GM19328 (cell line): Measurements from ENCODE around the gene CMTM8.

Source experiments
- ATAC-seq: cut with Tn5 transposase; IDR thresholded peaks from one replicate; pipeline ENCODE4 v1.9.1; 2021; ENCODE audit warnings: mild to moderate bottlenecking, moderate library complexity; ENCODE audit not compliant: unreplicated experiment

CMTM8 gene

GRCh38 chr3:32305361-32305876 is 66.9 kb downstream of the CMTM8 start:
- ATAC-seq = no peak

DNA sequence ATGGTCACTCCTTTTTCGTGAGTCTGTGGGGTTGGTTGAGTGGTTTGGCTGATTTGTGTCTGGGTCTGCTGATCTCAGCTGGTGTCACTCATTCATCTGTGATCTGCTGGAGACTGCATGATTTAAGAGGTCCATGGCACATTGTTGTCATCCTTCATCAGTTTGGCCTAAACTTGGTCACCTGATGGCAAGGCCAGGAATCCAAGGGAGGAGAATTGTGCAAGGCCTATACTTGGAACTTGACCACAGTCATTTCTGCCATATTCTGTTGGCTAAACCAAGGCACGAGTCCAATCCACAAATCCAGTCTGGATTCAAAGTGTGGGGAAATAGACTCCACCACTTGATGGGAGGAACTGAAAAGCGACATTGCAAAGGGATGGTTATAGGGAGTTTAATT is 67.6 kb downstream of the CMTM8 start:
- no peak for ATAC-seq

- ATAC-seq = no peak
Measured at GRCh38 chr3:32307591-32307990, 69.1 kb downstream of the CMTM8 start.

DNA sequence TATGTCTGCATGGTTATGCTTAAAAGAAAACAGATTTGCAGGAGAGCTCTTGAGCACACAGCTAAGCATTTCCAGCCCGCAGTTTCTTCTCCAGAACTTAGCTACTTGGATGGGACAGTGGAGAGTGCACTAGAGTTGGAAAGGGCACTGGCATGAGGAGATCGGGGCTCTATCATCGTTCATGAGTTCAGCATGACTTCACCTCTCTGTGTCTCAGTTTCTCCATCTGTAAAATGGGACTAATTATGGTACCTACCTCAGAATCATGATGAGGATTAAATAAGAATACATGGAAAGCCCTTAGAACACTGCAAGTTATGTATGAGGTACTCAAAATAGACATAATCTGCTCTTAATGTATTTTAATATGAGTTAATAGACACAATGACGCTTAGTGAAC is 69.9 kb downstream of the CMTM8 start:
- ATAC-seq = no peak

- no peak for ATAC-seq
Measured at GRCh38 chr3:32309654-32310242, 71.3 kb downstream of the CMTM8 start.

- ATAC-seq = no peak
Measured at GRCh38 chr3:32310336-32310735, 71.9 kb downstream of the CMTM8 start.

GRCh38 chr3:32310918-32311839 is 72.7 kb downstream of the CMTM8 start:
- ATAC-seq = no peak

DNA sequence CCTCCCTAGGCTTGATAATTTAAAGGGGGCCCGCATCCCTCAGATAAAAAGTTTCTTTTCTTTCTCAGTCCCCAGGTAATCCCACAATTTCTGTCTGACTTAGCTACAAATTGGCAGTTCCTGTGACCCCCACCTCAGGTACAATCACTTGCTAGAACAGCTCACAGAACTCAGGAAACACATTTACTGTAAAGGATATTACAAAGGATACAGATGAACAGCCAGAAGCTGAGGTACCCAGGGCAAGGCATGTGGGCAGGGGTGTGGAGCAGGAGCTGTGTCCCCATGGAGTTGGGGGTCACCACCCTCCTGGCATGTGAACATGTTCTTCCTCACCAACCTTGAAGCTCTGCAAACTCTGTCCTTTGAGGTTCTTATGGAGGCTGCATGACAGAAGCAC is 73.8 kb downstream of the CMTM8 start:
- no peak for ATAC-seq

GRCh38 chr3:32313169-32313568 is 74.7 kb downstream of the CMTM8 start:
- no peak for ATAC-seq

GRCh38 chr3:32313723-32314473 is 75.4 kb downstream of the CMTM8 start:
- no peak for ATAC-seq

GRCh38 chr3:32315441-32315840 is 77.0 kb downstream of the CMTM8 start:
- no peak for ATAC-seq

DNA sequence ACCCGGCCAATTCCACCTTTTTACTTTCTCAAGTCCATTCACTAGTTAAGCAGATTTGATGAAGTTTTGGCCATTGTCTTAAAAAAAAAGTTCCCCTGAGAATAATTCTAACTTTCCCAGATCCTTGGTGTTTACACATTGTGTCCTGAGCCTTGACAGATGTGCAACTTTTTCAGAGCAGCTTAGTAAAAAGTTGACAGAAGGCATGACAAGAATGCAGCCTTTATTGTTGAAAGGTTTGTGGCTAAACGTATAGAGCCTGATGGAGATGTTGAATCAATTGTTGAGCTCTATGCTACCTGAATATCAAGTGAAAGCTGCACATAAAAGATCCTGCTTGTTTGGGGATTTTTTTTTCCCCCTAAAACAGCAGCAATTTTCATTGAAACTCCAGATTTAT is 77.8 kb downstream of the CMTM8 start:
- ATAC-seq = no peak

DNA sequence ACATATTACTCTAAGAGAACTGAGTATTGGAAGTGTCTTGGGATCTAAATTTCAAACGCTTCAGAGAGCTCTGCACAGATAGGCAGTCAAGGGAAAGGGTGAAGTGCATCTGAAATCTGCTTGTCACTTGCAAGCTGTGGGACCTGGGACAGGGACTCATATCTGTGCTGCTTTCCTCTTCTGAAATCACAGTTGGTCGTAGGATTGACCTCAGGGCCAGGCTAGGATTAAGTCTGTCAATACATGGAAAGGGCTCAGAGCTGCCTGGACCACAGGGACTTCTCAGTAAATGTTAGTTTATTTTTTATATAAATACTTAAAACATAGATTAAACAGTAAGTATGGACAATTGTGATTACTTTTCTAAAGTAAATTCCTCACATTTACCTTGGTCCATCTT is 78.5 kb downstream of the CMTM8 start:
- ATAC-seq = no peak

DNA sequence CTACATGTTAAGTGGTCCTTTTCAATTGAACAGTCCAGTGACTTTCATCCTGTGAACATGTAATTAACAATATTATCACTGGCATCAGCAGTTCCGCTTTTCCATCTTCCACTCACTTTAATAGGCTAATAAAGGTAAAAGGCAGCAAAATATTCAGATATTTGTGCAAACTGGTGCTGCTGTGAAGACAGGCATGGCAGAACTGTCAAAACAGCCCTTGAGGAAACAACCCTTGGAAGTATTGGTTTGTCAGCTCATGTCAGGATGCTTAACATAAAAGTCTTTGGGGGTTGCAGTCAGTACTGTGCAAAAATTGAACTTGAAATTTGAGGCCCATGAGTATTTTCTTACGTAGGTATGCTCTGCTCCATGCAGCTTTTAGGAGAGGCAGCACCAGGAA is 81.1 kb downstream of the CMTM8 start:
- no peak for ATAC-seq

DNA sequence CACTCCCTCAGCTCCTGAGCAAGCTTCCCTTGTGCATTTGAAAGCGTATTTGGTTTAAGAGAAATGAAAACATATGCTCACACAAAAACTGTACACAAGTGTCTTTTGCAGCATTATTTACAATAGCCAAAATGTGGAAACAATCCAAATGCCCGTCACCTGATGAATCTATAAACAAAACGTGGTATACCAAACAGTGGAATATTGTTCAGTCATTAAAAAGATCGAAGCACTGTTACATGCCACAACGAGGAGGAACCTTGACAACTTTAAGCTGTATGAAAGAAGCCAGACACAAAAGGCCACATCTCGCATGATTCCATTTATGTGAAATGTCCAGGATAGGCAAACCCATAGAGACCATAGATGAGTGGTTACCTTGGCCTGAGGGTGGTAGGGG is 81.6 kb downstream of the CMTM8 start:
- no peak for ATAC-seq

DNA sequence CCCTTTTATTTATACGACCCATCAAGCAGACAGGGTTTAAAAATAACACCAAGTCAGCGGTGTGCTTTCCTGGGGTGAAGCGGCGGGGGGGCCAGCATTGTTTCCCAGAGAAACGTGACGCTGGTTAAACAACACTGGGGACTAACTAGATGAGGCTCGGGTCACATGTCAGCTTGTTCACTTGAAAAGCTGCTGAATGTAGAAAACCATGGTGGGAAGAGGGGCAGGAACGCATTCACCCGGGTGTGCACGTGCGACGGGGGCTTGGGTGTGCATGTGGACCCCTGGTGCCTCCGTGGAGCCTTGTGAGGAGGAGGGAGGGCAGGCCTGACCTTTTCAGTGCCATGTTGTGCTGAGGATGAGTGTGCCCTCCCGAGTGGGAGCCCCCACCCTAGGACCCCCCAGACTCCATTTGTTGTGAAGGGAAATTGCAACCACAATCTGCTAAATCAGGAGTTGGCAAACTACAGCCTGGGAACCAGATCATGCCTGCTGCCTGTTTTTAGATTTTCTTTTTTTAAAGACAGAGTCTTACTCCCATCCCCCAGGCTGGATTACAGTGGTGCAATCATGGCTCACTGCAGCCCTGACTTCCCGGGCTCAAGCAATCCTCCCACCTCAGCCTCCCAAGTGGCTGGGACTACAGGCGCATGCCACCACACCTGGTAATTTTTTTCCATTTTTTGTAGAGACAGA is 82.8 kb downstream of the CMTM8 start:
- no peak for ATAC-seq

- ATAC-seq = no peak
Measured at GRCh38 chr3:32322311-32322710, 83.8 kb downstream of the CMTM8 start.

GRCh38 chr3:32323604-32324003 is 85.1 kb downstream of the CMTM8 start:
- no peak for ATAC-seq

GRCh38 chr3:32325201-32325600 is 86.7 kb downstream of the CMTM8 start:
- no peak for ATAC-seq

- ATAC-seq = no peak
Measured at GRCh38 chr3:32325927-32326326, 87.4 kb downstream of the CMTM8 start.

DNA sequence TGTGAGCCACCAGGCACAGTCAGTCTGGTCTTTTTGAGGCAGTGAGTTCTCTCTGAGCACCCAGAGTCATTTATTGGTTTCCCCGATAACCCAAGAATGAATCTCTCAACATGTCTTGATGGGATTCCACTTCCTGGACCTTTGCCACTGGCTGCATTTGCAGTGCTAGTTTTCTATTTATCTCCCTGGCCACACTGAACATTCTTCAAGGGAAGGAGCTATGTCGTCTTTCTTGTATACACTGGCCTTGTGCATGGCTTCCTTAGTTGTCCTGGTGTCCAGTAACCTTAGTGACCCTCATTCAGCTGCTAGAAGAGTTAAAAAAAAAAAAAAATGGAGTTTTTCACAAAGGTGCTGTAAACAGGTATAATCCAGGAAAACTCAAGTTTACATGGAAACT is 88.3 kb downstream of the CMTM8 start:
- ATAC-seq = no peak
